Measurements from ENCODE around the gene TESMIN.

Gene TESMIN

DNA sequence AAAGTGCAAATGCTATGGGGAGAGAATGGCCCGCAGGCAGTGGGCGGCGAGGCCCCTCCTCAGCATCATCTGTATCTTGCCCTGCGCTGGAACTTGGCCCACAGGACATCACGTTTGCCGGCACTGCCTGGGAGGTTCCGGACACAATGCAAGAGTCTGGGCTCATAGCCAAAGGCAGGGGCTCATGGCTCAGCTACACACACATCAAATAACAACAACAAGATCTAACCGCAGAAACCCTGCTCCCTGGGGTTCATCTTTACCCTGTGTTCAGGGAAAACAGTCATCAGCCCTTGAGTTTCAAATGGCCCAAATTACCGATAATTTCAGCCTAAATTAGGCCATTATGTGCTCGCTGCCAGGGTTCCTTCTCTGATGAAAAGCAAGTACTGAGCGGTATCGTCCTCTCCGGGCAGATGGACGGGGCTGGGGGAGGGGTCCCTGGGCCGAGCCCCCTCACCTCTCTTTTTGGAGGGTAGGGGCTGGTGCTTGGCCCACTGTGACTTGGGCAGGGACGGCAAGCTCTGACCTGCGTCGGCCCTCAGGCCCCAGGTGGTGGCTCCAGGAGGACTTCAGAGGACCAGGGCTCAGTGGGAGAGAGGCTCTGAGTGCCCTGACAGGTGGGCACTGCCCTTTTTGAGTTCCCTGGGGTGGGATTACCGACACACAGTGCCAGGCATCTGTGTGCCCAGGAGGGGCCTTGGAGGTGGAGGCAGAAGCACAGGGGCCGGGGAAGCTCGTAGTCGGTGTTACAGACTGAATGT lies 92.0 kb downstream of the TESMIN start:
- no peak overlapping the region for H3K9ac ChIP-seq (ENCODE audit: low read length)
- H3K27me3 ChIP-seq (replicated peaks; ENCODE audit: insufficient read depth, low read length) = peaks cover 95% of the 10 kb centered on the region
- H3K79me2 ChIP-seq (ENCODE audit: low read length) = no peaks in the 10 kb centered on the region
- H4K20me1 ChIP-seq (ENCODE audit: insufficient read depth, low read length) = no peaks in the 10 kb centered on the region
- no peak for TF ChIP-seq CTCF (IDR thresholded peaks at IDR 0.05; ENCODE audit: low read length)
- no peak for TF ChIP-seq EZH2phosphoT487 (IDR thresholded peaks at IDR 0.05; ENCODE audit: low read length)
- TF ChIP-seq EZH2 (optimal IDR thresholded peaks at IDR 0.05; ENCODE audit: low read depth, low read length) = no peak
- no peak overlapping the region for H3K4me2 ChIP-seq (ENCODE audit: low read depth, low read length)
- no peaks in the 10 kb centered on the region for H3K36me3 ChIP-seq (replicated peaks; ENCODE audit: insufficient read depth, low read length)
- no peak overlapping the region for H3K27ac ChIP-seq (ENCODE audit: low read length)
- H3K4me1 ChIP-seq (ENCODE audit: low read length) = no peaks in the 10 kb centered on the region
- H3K9me2 ChIP-seq (replicated peaks; ENCODE audit: insufficient read depth, low read length) = no peaks in the 10 kb centered on the region
- no peak for DNase-seq
- H3K9me3 ChIP-seq (replicated peaks; ENCODE audit: insufficient read depth, low read length) = no peaks in the 10 kb centered on the region
- H3K4me3 ChIP-seq (ENCODE audit: low read length) = no peak overlapping the region
- H3F3A ChIP-seq (ENCODE audit: insufficient read depth, low read length) = no peaks in the 10 kb centered on the region
- H2AFZ ChIP-seq (ENCODE audit: low read length) = no peak overlapping the region

GRCh38 chr11:68658661-68659060 lies 92.7 kb downstream of the TESMIN start:
- Histone ChIP-seq H3K27ac (ENCODE audit: low read length) (no peak overlapping the region), H3K27me3 (replicated peaks; ENCODE audit: insufficient read depth, low read length) (peaks cover 97% of the 10 kb centered on the region), H3K36me3 (replicated peaks; ENCODE audit: insufficient read depth, low read length) (no peaks in the 10 kb centered on the region), H3K9me2 (replicated peaks; ENCODE audit: insufficient read depth, low read length) (no peaks in the 10 kb centered on the region), H3K9ac (ENCODE audit: low read length) (no peak overlapping the region), H3F3A (ENCODE audit: insufficient read depth, low read length) (no peaks in the 10 kb centered on the region), H3K4me2 (ENCODE audit: low read depth, low read length) (no peak overlapping the region), H4K20me1 (ENCODE audit: insufficient read depth, low read length) (no peaks in the 10 kb centered on the region), H3K4me1 (ENCODE audit: low read length) (no peaks in the 10 kb centered on the region), H3K9me3 (replicated peaks; ENCODE audit: insufficient read depth, low read length) (no peaks in the 10 kb centered on the region), H3K79me2 (ENCODE audit: low read length) (no peaks in the 10 kb centered on the region), H2AFZ (ENCODE audit: low read length) (no peak overlapping the region), H3K4me3 (ENCODE audit: low read length) (no peak overlapping the region)
- DNase-seq = no peak
- TF ChIP-seq EZH2 (optimal IDR thresholded peaks at IDR 0.05; ENCODE audit: low read depth, low read length) (no peak), CTCF (IDR thresholded peaks at IDR 0.05; ENCODE audit: low read length) (no peak), EZH2phosphoT487 (IDR thresholded peaks at IDR 0.05; ENCODE audit: low read length) (no peak)

- H3K36me3 ChIP-seq (replicated peaks; ENCODE audit: insufficient read depth, low read length) = no peaks in the 10 kb centered on the region
- H3K9ac ChIP-seq (ENCODE audit: low read length) = no peak overlapping the region
- H3F3A ChIP-seq (ENCODE audit: insufficient read depth, low read length) = no peaks in the 10 kb centered on the region
- no peak overlapping the region for H3K4me3 ChIP-seq (ENCODE audit: low read length)
- peaks cover 97% of the 10 kb centered on the region for H3K27me3 ChIP-seq (replicated peaks; ENCODE audit: insufficient read depth, low read length)
- no peaks in the 10 kb centered on the region for H3K9me2 ChIP-seq (replicated peaks; ENCODE audit: insufficient read depth, low read length)
- no peak for TF ChIP-seq EZH2phosphoT487 (IDR thresholded peaks at IDR 0.05; ENCODE audit: low read length)
- TF ChIP-seq EZH2 (optimal IDR thresholded peaks at IDR 0.05; ENCODE audit: low read depth, low read length) = no peak
- TF ChIP-seq CTCF (IDR thresholded peaks at IDR 0.05; ENCODE audit: low read length) = no peak
- no peaks in the 10 kb centered on the region for H3K4me1 ChIP-seq (ENCODE audit: low read length)
- H4K20me1 ChIP-seq (ENCODE audit: insufficient read depth, low read length) = no peaks in the 10 kb centered on the region
- H3K4me2 ChIP-seq (ENCODE audit: low read depth, low read length) = no peak overlapping the region
- DNase-seq = no peak
- no peak overlapping the region for H3K27ac ChIP-seq (ENCODE audit: low read length)
- no peaks in the 10 kb centered on the region for H3K9me3 ChIP-seq (replicated peaks; ENCODE audit: insufficient read depth, low read length)
- H3K79me2 ChIP-seq (ENCODE audit: low read length) = no peaks in the 10 kb centered on the region
- no peak overlapping the region for H2AFZ ChIP-seq (ENCODE audit: low read length)
Measured at GRCh38 chr11:68658097-68658496, 93.2 kb downstream of the TESMIN start.
